ENCODE results near the gene GNL2. TPM values are rescaled to one million over a fixed set of nuclear protein-coding genes. Genes with fewer than 3 reads are reported as not detected.
"Not testable (repeated sequence)": the region's sequence is repeated elsewhere in the genome, so short reads cannot be mapped to it uniquely, and the experiment has no call there.

The GNL2 gene
- total and polyA plus RNA-seq, 9 of the 15 experiments (the other 6 are each of a cell fraction or from before 2014, with no cell fraction given): 156 to 371 (median 263) TPM

DNA sequence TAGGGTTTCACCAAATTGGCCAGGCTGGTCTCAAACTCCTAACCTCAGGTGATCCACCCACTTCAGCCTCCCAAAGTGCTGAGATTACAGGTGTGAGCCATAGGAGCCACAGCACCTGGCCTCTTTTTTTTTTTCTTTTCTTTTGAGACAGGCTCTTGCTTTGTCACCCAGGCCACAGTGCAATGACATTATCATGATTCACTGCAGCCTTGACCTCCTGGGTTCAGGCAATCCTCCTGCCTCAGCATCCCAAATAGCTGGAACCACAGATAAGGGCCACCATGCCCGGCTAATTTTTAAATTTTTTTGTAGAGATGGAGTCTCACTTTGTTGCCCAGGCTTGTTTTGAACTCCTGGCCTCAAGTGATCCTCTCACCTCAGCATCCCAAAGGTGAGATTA, 65.8 kb downstream of the GNL2 start:
- H3K9me3 ChIP-seq (replicated peaks; ENCODE audit: control insufficient read depth, insufficient read depth, low read depth, low read length); FAIRE-seq; intact Hi-C loops (cut with micrococcal nuclease); H3K27ac ChIP-seq (ENCODE audit: extremely low read depth, low read depth, low read length); BruUV-seq (replicated peaks); H3K9ac ChIP-seq (ENCODE audit: insufficient read depth in 1 of 2, low read depth in 2 of 2, low read length in 2 of 2); H2AFZ ChIP-seq (ENCODE audit: low read depth, low read length); H3K9me1 ChIP-seq (ENCODE audit: control insufficient read depth, insufficient read depth, low read length); H3K36me3 ChIP-seq (ENCODE audit: control insufficient read depth, insufficient read depth, low read length); H3K4me2 ChIP-seq (ENCODE audit: insufficient read depth, low read length); H3K79me2 ChIP-seq (ENCODE audit: control insufficient read depth, insufficient read depth, low read length); H3K4me3 ChIP-seq; CTCF ChIA-PET (ENCODE audit: low intra/inter-chr PET ratio); in situ Hi-C loops (cut with MboI); H3K4me1 ChIP-seq (replicated peaks in 1 of 2; ENCODE audit: control insufficient read depth in 2 of 2, insufficient read depth in 2 of 2, low read length in 2 of 2); H3K27me3 ChIP-seq (ENCODE audit: control insufficient read depth in 2 of 2, insufficient read depth in 2 of 2, low read length in 2 of 2); H4K20me1 ChIP-seq (replicated peaks; ENCODE audit: control insufficient read depth, insufficient read depth, low read length); ATAC-seq: not testable (repeated sequence)
- POLR2A ChIA-PET: interaction anchor here (0.6 to 0.7 kb wide), 3 partner anchors 51 to 445 kb away, joined by 3 to 5 read pairs (median 3); no protein-coding TSS in a partner anchor
- 0% methylated on average over 1 of the region's 1 CpG for WGBS (ENCODE audit: insufficient coverage, low coverage, missing lambda C conversion rate)
- peak; percentile 34; the same call in 1 of the 2 replicates for TF ChIP-seq CBFA2T3 (IDR thresholded peaks at IDR 0.05)
- peak; percentile 31 for TF ChIP-seq MEIS2 (IDR thresholded peaks at IDR 0.05; ENCODE audit: partially characterized antibody)
- 0 out of 4 replicates have a peak, but pooled peaks of 1 of the 2 experiments have one; percentile 10 for TF ChIP-seq KDM1A (IDR thresholded peaks at IDR 0.05)
- DNase-seq (ENCODE audit: extremely low read depth in 1 of 4, low spot score in 3 of 4): peak in 1 of 4 experiments; percentile 14

DNA sequence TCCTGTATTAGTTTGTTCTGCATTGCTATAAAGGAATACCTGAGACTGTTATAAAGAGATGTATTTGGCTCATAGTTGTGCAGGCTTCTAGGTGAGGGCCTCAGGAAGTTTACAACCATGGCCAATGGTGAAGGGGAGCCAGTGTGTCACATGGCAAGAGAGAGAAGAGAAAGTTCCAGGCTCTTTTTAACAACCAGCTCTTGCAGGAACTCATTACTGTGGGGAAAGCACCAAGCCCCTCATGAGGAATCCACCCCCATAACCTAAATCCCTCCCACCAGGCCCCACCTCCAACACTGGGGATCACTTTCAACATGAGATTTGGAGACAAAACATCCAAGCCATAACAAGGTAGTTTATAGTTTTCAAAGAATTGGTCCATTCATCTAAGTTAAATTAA, 76.1 kb downstream of the GNL2 start:
- H2AFZ ChIP-seq (ENCODE audit: low read depth, low read length): peak overlapping the region; percentile 35; the same call in 1 of the 2 replicates
- H3K4me2 ChIP-seq (ENCODE audit: insufficient read depth, low read length): peak overlapping the region; percentile 7; the same call in 1 of the 2 replicates
- H3K4me1 ChIP-seq (replicated peaks in 1 of 2; ENCODE audit: control insufficient read depth in 2 of 2, insufficient read depth in 2 of 2, low read length in 2 of 2): peaks cover 5 to 9% of the 10 kb centered on the region in 2 experiments; a peak in 4 of 5 replicates
- no peak for ATAC-seq
- no peaks in the 10 kb centered on the region for H3K27me3 ChIP-seq (ENCODE audit: control insufficient read depth in 2 of 2, insufficient read depth in 2 of 2, low read length in 2 of 2)
- H3K4me3 ChIP-seq: peak overlapping the region; percentile 13; the same call in 1 of the 2 replicates
- no peaks in the 10 kb centered on the region for H4K20me1 ChIP-seq (replicated peaks; ENCODE audit: control insufficient read depth, insufficient read depth, low read length)
- H3K9ac ChIP-seq (ENCODE audit: insufficient read depth in 1 of 2, low read depth in 2 of 2, low read length in 2 of 2): no peak overlapping the region
- no peaks in the 10 kb centered on the region for H3K9me3 ChIP-seq (replicated peaks; ENCODE audit: control insufficient read depth, insufficient read depth, low read depth, low read length)
- intact Hi-C loops (cut with micrococcal nuclease): no loop called here
- no peaks in the 10 kb centered on the region for H3K9me1 ChIP-seq (ENCODE audit: control insufficient read depth, insufficient read depth, low read length)
- peaks cover 5% of the 10 kb centered on the region; the same call in 1 of the 3 replicates for H3K79me2 ChIP-seq (ENCODE audit: control insufficient read depth, insufficient read depth, low read length)
- in situ Hi-C loops (cut with MboI): no loop called here
- CTCF ChIA-PET (ENCODE audit: low intra/inter-chr PET ratio): no interaction called here
- H3K27ac ChIP-seq (ENCODE audit: extremely low read depth, low read depth, low read length): no peak overlapping the region
- FAIRE-seq: no peak
- DNase-seq (ENCODE audit: extremely low read depth in 1 of 4, low spot score in 3 of 4): no peak
- POLR2A ChIA-PET: interaction anchor here (0.6 kb wide), 1 partner anchor 1120 kb away, joined by 3 read pairs; no protein-coding TSS in a partner anchor
- TF ChIP-seq EHMT2 (IDR thresholded peaks at IDR 0.05): no peak
- H3K36me3 ChIP-seq (ENCODE audit: control insufficient read depth, insufficient read depth, low read length): no peaks in the 10 kb centered on the region
- BruUV-seq (replicated peaks): no TSS peak
